ENCODE data around the gene ANXA5. TPM values are rescaled to one million over a fixed set of nuclear protein-coding genes. Genes with fewer than 3 reads are reported as not detected.

The ANXA5 gene
- total RNA-seq, 1 donor from 2014 or later: 216 TPM

DNA sequence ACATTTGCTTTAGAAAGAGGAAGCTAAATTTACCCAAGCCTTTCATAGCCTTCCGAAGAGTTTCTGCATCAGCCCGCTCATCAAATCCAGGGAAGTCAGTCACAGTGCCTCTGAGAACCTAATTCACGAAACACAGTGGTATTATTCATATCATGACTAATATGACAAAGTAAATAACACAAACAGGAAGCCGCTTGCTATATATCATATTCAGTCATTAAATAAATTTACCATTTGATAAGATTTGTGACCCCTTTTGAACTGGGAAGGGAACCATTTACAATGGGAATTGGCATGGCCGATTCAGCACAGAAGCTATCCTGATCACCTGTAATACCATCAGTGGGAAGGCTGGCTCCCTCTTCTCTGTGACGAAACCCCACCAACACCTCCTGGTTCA lies 10.5 kb downstream of the ANXA5 start:
- DNase-seq (ENCODE audit: low spot score): no peak
- Mint-ChIP-seq H3K9me3 (no peaks in the 10 kb centered on the region), H3K27me3 (ENCODE audit: insufficient read depth, low read depth) (no peaks in the 10 kb centered on the region), H3K27ac (no peak overlapping the region), H3K4me3 (no peak overlapping the region), H3K4me1 (no peaks in the 10 kb centered on the region), H3K36me3 (peaks cover 16% of the 10 kb centered on the region)
- peaks cover 15% of the 10 kb centered on the region for H3K36me3 ChIP-seq
- H3K9me3 ChIP-seq (ENCODE audit: low read depth): no peaks in the 10 kb centered on the region
- H2AFZ ChIP-seq (replicated peaks): no peak overlapping the region
- no peaks in the 10 kb centered on the region for H3F3A ChIP-seq (ENCODE audit: low read depth)
- no peak overlapping the region for H3K9ac ChIP-seq
- H4K20me1 ChIP-seq (ENCODE audit: low read depth): no peaks in the 10 kb centered on the region
- no peak overlapping the region for H3K27ac ChIP-seq
- TF ChIP-seq EZH2phosphoT487 (IDR thresholded peaks at IDR 0.05) (no peak), EZH2 (IDR thresholded peaks at IDR 0.05) (no peak)
- TF ChIP-seq, protein P1, sequence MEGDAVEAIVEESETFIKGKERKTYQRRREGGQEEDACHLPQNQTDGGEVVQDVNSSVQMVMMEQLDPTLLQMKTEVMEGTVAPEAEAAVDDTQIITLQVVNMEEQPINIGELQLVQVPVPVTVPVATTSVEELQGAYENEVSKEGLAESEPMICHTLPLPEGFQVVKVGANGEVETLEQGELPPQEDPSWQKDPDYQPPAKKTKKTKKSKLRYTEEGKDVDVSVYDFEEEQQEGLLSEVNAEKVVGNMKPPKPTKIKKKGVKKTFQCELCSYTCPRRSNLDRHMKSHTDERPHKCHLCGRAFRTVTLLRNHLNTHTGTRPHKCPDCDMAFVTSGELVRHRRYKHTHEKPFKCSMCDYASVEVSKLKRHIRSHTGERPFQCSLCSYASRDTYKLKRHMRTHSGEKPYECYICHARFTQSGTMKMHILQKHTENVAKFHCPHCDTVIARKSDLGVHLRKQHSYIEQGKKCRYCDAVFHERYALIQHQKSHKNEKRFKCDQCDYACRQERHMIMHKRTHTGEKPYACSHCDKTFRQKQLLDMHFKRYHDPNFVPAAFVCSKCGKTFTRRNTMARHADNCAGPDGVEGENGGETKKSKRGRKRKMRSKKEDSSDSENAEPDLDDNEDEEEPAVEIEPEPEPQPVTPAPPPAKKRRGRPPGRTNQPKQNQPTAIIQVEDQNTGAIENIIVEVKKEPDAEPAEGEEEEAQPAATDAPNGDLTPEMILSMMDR (IDR thresholded peaks at IDR 0.05): no peak
- peaks cover 33% of the 10 kb centered on the region for H3K79me2 ChIP-seq (ENCODE audit: low read depth)
- H3K4me2 ChIP-seq: no peak overlapping the region
- H3K4me1 ChIP-seq: no peaks in the 10 kb centered on the region
- H3K27me3 ChIP-seq: no peaks in the 10 kb centered on the region
- H3K4me3 ChIP-seq: no peak overlapping the region

- no peaks in the 10 kb centered on the region for H3K9me3 Mint-ChIP-seq
- no peak overlapping the region for H3K27ac Mint-ChIP-seq
- no peak for TF ChIP-seq EZH2phosphoT487 (IDR thresholded peaks at IDR 0.05)
- no peak for TF ChIP-seq EZH2 (IDR thresholded peaks at IDR 0.05)
- TF ChIP-seq, protein P1 (IDR thresholded peaks at IDR 0.05): no peak
Measured at GRCh38 chr4:121685257-121685656, 11.5 kb downstream of the ANXA5 start.

DNA sequence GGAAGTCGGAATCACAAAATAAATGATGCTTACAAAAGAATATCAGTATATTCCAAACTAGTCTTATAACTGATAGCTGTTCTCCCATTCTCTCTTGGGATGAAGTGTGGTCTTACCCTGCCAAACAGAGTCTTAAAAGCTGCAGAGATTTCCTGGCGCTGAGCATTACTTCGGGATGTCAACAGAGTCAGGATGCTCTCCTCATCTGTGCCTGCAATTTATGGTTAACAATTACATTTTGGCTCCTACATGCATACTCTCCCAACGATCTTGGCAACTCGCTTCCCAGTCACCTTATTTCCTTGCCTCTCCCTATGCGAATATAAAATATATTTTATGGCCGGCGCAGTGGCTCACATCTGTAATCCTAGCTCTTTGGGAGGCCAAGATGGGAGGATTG lies 12.2 kb downstream of the ANXA5 start:
- no peaks in the 10 kb centered on the region for H4K20me1 ChIP-seq (ENCODE audit: low read depth)
- H3K27me3 ChIP-seq: no peaks in the 10 kb centered on the region
- Mint-ChIP-seq H3K36me3 (peaks cover 26% of the 10 kb centered on the region), H3K27ac (no peak overlapping the region), H3K27me3 (ENCODE audit: insufficient read depth, low read depth) (no peaks in the 10 kb centered on the region), H3K4me3 (no peak overlapping the region), H3K4me1 (no peaks in the 10 kb centered on the region), H3K9me3 (no peaks in the 10 kb centered on the region)
- no peak overlapping the region for H3K4me3 ChIP-seq
- H3K4me2 ChIP-seq: no peak overlapping the region
- no peak overlapping the region for H3K9ac ChIP-seq
- no peaks in the 10 kb centered on the region for H3F3A ChIP-seq (ENCODE audit: low read depth)
- H3K4me1 ChIP-seq: no peaks in the 10 kb centered on the region
- no peak overlapping the region for H3K27ac ChIP-seq
- DNase-seq (ENCODE audit: low spot score): no peak
- TF ChIP-seq, protein P1 (IDR thresholded peaks at IDR 0.05): no peak
- no peak for TF ChIP-seq EZH2phosphoT487 (IDR thresholded peaks at IDR 0.05)
- TF ChIP-seq EZH2 (IDR thresholded peaks at IDR 0.05): no peak
- peaks cover 21% of the 10 kb centered on the region for H3K79me2 ChIP-seq (ENCODE audit: low read depth)
- no peak overlapping the region for H2AFZ ChIP-seq (replicated peaks)
- no peaks in the 10 kb centered on the region for H3K9me3 ChIP-seq (ENCODE audit: low read depth)
- H3K36me3 ChIP-seq: peaks cover 15% of the 10 kb centered on the region

More at GRCh38 chr4:121685257-121685656, 11.5 kb downstream of the ANXA5 start:
- no peaks in the 10 kb centered on the region for H3K4me1 ChIP-seq
- no peaks in the 10 kb centered on the region for H4K20me1 ChIP-seq (ENCODE audit: low read depth)
- H2AFZ ChIP-seq (replicated peaks): no peak overlapping the region
- no peak overlapping the region for H3K9ac ChIP-seq
- H3K9me3 ChIP-seq (ENCODE audit: low read depth): no peaks in the 10 kb centered on the region
- peak overlapping the region; percentile 38 for H3K27ac ChIP-seq
- no peak overlapping the region for H3K4me2 ChIP-seq
- H3K27me3 Mint-ChIP-seq (ENCODE audit: insufficient read depth, low read depth): no peaks in the 10 kb centered on the region
- DNase-seq (ENCODE audit: low spot score): no peak
- peaks cover 21% of the 10 kb centered on the region for H3K36me3 Mint-ChIP-seq
- H3K4me3 Mint-ChIP-seq: no peak overlapping the region
- no peaks in the 10 kb centered on the region for H3K4me1 Mint-ChIP-seq
- no peak overlapping the region for H3K4me3 ChIP-seq
- no peaks in the 10 kb centered on the region for H3K27me3 ChIP-seq
- H3F3A ChIP-seq (ENCODE audit: low read depth): no peaks in the 10 kb centered on the region
- H3K36me3 ChIP-seq: peaks cover 15% of the 10 kb centered on the region
- peaks cover 23% of the 10 kb centered on the region for H3K79me2 ChIP-seq (ENCODE audit: low read depth)

All from neural progenitor cell (in vitro differentiated cells).